GM19324 (cell line): Measurements from ENCODE around the gene MED23.

Source experiments
- ATAC-seq: cut with Tn5 transposase; IDR thresholded peaks from one replicate; pipeline ENCODE4 v1.9.1; 2021; ENCODE audit warnings: mild to moderate bottlenecking, moderate library complexity; ENCODE audit not compliant: unreplicated experiment, low FRiP score

MED23 gene

DNA sequence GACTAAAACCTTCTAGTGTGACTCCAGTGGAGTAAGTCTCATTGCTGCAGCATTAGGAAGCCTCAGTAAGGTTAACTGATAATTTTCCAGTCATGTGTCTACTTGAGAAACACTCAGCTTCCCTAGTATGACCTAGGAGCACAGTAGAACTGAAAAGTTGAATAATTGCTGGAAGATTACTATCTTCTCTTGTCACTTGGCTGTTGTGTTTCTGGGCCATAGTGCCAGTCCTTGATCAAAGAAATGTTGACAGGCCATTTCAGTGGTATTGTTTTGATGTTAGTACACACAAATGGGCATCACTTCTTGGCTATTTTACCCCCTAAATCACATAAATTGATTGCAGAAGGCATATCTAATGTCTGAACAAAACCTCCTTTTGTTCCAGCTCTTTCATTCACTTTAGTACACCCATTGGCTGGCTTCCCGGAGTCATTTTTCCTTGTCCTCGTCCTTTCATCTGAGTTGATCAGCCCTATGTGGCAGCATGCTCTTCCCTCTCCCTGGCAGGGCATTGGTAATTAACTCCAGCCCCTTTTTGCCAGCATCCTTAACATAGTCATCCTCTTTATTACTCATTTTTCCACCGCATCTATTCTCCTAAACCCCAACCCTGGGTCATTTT is 15.1 kb upstream of the MED23 start:
- ATAC-seq, result no peak

DNA sequence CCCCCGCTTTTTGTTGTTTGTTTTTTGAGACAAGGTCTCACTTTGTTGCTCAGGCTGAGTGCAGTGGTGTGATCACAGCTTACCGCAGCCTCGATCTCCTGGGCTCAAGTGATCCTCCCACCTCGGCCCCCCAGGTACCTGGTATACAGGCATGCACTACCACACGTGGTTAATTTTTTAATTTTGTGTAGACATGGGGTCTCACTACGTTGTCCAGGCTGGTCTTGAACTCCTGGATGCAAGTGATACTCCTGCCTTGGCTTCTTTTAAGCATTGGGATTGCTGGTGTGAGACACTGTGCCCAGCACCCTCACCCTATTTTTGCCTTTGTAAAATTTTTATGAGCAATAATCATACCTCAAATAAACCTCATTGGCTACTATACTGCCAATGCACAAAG is 14.5 kb upstream of the MED23 start:
- ATAC-seq, result no peak

DNA sequence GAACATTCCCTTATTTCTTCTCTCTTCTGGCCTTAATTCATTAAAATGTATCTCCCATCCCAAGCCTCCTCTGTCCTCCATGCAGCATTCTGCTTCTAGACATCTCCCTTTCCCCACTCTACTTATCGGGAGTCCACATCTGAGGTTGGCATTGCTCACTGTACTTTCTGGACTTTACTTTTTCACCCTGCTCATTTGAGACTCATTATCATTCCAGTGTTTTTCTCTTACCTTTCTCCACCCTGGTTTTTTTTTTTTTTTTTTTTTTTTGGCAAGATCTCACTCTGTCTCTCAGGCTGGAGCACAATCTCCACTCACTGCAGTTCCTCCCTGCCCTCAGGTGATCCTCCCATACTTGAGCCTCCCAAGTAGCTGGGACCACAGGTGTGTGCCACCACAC is 13.5 kb upstream of the MED23 start:
- no peak for ATAC-seq

DNA sequence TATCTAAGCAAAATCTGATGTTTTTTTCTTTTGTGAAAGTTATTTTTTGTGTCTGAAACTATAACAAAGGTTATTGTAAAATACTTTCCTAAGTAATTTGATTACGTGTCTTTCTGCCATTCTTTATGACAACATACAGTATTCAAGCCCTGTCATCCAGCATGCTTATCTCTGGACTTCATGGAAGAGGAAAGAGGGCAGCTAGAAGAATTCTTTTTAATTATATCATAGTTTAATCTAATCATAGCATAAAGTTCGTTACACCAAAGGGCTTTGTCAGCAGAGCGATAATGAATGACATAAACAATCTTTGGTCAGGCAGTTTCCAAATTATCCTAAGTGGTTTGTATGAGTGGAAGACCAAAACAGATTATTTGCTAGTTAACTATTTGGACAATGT is 12.5 kb upstream of the MED23 start:
- no peak for ATAC-seq

DNA sequence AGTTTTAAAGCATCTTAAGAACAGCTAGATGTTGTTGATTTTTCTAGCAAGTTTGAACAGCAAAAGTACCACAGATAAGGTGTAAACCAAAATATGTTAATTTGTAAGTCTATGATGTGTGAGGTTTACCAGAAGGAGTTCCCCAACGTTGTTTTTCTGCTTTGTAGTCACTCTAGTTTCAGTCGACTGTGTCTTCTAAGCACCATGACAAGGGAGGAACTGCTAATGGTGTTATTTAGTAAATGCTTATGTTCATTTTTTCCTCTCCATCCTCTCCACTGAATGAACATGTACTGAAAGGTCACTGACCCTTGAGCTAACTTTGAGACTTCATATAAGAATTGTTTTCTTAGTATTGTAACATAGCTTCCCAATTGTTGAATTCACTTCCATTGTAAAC is 12.1 kb upstream of the MED23 start:
- ATAC-seq, result no peak

DNA sequence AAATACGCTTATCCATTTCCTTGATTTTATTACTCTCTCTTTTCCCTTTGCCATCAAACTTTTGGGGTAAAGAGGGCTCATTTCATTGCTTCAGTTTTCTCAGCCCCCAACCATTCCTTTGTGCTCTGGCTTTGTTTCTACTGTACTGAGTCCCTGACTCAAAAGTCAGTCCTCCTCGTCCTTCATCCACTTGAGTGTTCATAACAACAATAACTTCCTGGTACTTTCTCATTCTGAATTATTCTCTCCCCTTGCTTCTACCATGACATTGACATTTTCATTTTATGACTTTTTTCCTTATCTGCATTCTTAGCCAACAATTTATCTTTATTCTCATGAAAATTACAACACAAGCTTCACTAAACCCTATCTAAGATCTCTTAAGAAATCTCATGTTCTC is 10.0 kb upstream of the MED23 start:
- no peak for ATAC-seq

DNA sequence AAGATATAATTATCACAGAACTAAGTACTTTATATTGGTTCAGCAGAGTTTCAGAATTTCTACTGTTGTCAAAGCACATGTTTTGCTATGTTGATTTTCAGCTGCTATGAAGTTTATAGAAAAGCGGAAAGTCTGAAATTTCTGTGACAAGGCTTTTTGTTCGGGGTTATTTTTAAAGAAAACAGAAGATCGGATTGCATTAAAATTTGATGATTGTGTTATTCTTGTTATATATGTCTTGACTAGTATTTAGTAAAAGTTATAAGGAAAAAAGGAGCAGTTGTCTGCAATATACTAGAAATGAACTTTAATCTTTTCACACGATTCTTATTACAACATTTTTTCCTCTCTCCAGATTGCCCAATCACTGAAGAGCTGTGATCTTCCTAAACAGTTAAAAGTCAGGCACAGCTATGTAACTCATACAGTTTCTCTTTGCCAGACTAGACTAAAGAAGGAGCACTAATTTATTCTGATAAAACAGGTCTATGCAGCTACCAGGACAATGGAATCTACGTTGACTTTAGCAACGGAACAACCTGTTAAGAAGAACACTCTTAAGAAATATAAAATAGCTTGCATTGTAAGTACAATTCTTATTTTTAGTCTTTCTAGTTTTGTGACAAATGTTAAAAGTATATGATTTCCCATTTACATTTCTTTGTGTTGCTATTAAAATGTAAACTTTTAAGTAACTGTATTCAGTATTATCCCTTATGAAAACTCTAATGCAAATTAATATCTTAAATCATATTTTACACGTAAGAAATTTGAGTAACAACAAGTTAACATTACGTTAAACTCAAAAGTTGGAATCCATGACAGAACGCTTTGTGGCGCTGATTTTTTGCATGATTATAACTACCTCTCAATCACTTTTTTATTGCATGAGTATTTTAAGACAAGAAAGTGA is 9.1 kb upstream of the MED23 start, which contains the start of gene ENPP3:
ENPP3 (plus strand) TSS at position 423 of the 913 bp plus-strand sequence; CDS start at position 506, 83 bp downstream.
- ATAC-seq, result no peak

DNA sequence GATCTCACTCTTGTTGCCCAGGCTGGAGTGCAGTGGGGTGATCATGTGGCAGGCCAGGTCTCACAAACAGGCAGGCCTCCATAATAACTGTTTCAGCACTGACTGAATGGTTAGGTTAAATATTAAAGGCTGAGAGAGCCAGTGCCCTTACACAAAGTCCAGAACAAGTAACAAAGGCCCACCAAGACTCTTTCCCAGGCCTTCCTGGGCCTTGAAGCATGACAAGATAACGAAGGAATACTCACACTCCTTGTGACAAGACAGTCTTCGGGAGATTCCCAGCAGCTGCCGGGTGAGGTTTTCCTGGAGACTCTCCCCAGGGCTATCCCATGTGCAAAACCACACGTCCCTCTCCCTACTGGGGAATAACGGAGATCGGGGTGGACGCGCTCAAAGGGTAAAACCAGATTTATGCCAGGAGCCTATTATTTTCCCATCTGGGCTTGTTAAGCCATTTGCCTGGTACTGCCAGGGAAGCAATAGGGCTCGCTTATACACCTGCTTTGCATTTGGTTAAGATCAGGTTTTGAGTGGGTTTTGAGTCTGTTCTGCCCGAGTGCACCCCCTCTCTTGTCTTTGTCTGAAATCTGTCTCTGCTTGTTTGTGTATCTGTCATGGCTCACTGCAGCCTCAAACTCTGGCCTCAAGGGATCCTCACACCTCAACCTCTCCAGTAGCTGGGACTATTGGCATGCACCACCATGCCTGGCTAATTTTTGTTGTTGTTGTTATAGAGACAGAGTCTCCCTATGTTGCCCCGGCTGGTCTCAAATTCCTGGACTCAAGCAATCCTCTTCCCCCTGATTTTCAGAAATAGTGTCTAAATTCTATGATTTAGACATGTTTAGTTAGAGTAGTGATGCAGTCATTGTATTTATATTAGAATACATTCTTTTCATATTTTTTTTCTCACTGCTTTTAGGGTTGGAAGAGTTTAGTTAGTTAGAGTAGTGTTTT is 7.6 kb upstream of the MED23 start:
- ATAC-seq, result peak; percentile 79

DNA sequence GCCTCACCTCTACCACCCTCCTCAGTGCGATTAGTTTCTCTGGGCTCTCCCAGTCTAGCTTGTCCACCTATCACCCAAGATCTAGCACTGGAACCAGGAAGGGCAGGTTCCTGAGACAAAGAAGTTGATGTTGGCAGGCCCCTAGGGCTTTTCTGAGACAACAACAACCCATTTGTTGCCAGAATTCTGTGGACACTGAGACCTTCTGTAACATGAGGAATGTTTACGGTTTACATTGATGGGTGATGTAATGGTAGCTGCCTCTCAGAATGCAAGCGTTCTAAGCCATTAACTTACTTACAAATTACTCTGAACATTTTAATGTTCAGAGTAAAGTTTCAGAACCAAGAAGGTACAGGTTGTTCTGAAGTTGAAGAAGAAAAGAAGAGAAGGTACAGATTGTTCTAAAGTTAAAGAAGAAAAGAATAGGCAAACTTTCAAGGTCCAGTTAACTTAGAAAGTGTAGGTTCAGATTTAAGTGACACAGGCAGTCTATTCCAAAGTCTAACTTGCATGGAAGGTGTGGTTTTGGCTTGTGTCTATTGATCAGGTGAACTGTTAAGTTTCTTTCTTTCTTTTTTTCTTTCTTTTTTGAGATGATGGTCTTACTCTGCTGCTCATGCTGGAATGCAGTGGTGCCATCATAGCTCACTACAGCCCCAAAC is 3.7 kb upstream of the MED23 start:
- ATAC-seq, result no peak

DNA sequence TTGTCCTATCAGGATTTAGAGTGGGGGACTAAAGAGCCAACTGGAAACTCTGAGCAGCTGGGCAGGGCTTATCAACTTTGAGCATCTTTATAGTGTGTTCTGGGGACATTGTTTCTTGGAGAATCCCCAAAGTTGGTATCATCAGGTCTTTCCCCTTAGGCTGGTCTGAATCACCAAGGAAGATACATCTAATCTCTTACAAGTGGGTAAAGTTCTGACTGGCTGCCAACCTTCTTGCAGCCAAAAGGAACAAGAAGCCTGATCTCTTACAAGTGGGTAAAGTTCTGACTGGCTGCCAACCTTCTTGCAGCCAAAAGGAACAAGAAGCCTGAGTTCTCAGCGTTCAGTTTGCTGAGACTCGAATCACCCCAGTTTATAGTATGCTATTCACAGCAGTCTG is 1.6 kb upstream of the MED23 start:
- no peak for ATAC-seq

DNA sequence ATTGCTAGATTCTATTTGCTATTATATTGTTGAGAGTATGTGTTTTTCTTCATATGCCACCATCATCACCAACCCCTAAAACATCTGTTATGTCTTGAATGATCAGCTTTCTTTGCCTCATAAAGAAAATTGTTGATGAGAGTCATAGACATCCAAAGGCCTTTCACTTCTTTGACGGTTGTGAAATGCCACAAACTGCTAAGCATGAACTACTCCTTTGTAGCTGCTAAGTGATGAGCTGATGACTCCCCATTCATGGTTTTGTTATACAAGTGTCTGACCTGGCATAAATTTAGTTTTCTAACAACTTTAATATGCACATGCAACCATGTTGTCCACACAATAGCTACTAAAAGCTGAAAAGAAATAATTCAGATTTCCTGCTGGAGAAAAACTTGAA is 684 bp upstream of the MED23 start:
- ATAC-seq, result no peak

DNA sequence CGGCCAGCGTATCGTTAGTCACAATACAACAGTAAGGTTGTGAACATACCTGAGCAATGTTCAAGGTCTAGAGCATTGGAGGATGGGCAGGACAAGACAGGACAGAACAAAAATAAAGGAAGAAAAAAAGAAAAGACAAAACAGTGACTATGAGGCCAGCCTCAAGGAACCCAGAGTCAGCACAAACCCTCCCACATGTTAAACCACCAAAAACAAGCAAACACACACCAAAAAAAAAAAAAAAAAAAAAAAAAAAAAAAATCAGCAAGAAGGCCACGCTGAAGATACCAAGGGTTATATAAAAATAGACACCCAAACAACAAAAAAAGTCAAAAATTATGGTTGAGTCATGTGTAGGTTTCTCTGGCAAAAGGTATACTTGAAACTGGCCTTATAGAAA is 12.8 kb downstream of the MED23 start:
- ATAC-seq, result no peak

DNA sequence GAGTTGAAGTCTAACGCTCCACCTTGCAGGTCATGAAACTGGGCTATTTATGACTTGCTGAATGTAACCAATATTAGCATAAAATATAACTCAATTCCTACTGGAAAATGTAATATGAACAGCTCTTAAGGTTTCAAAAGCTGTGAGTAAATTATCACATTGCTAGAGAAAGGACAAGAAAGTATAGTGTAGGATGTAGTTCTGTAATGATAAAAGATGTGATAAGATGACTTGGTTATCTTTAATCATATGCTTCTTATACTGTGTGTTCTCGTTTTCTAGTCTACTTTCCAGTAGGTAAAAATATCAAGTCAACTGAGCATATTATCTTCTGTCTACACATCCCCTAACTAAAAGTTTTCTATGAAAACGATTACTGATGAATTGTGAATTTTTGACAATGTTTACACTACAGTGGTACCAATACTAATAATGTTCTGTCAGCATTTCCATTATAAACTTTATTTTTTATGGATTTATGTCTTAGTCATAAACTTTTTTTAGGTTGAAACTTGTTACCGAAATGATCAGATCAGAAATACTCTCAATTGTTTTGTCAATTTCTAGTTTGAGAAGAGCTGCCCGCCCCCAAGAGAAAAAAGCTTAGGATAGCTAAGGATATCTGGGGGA is 14.6 kb downstream of the MED23 start:
- no peak for ATAC-seq

DNA sequence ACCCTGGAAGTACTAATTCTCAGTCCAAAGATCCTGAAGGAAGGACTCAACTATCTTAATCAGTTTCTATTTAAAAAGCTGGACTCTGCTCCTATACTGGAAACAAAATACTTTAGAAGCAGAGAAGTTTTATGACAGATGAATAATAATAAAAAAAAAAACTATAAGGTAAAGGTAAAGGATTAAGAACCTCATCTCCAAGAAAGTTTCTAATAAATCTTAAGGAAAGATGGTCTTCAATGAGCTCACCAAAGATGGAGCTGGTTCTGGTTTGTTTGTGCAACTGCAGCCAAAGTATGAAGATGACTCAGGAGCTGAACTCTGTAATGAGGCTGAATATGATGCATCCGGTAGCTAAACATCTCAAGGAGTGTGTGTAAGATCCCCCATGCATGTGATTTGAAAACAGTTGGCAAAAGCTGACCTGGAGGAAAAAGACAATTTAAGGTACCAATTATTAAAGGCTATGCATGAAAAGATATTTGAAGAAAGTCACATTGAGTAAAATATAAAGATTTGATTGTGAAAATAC is 25.2 kb downstream of the MED23 start:
- ATAC-seq, result no peak

DNA sequence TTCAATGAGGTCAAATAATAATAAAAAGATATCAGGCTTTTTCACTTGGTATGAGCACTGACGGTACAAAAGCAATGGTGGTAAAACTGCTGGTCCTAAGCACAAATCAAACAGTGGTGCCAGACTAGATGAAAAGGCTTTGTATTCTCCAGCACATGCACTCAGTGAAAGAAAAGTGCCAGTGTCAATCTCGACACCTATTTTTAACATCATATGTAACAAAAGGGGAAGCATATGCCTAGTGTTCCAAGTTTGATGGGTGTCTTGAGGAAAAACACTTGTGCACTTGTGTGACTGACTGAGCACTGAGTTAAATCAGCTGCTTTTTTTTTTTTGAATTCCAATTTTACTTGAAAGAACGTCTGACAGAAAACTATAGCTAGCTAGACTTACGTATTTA is 27.3 kb downstream of the MED23 start:
- no peak for ATAC-seq

DNA sequence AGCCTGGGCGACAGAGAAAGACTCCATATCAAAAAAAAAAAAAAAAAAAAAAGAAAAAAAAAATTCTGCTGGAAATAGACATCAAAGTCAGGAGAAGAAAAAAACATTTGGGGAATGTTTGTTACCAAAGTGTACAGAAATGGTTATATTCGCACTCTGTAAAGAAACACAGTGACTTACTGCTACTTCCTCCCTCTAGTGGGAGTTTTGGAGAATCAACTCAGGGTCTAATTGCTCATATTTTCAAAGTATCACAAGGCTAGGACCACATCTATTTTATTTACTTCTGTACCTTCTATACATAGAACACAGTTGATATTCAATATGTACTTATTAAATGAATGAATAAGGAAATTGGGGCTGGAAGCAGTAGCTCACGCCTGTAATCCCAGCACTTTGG is 30.6 kb downstream of the MED23 start:
- no peak for ATAC-seq

DNA sequence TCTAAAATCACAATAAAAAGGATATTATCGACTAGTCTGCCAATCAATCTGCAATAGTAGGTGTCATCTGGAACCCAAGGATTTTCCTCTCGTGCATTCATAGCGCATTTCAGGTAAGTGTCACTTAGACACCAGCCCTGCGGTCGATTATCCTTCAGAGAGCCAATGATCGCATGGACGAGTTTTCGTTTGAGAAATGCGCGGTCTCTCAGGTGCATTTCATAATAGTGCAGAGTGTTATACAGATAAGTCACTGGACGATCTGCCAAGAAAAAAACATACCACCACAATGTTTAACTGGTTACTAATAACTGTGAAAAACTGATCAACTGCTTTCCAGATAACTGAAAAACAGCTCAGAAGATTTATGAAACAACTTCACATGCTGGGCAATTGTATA is 34.0 kb downstream of the MED23 start:
- ATAC-seq, result no peak

DNA sequence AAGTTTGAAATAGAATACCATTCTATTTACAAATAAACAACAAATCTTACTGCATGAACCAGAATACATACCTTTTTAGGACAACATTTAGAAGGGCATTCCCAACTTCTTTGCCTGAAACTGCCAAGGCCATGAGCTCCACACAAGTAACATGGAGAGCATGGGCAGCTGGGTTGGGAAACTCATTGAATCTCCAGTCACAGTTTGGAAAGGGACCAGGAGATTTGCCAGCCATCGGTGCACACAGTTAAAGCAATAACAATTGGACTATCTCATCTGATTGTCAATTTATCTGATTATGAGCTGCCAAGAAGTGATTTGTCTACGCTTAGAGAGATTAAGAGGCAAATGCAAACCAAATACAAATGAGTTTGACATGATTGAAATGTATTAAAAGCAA is 35.1 kb downstream of the MED23 start:
- ATAC-seq, result no peak

DNA sequence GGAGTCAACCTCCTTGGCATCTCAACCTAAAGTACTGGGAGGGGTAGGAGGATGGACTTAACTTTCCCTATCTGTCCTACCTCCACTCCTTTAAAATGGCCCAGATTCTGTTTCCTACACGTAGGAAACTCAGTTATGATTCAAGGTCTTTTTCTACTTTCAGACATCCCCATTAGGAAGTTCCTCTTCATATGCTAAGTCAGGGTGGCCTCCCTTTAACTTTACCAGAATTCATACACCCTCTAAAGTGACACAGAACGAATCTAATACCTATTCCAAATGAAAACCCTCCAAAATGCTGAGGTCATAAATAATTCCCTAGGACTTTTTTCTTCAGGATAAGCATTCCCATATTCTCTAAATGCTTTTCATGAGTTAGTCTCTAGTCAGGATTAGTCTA is 39.4 kb downstream of the MED23 start:
- no peak for ATAC-seq

DNA sequence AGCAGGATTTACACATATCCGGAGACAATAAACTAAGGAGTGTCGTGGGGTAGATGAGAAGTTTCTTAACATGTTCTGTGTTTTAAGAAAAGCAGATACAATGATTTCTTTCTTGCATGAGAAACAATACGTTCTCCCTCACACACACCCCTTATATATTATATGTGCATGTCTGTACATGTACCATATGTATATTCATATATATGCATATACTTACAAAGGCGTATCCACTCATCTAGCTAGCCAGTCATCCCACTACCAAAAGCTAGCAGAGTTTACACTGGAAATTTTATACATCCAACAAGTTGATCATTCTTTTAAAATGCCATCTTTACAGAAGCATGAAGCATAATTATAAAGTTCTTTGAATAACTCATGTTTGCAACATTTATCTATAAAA is 40.1 kb downstream of the MED23 start:
- ATAC-seq, result no peak
